Tibial artery (tissue), 4 donors: ENCODE results near the gene ZDHHC24.

ENCODE experiments used
- DNase-seq, 2 donors: peaks; one replicate each; pipeline ENCODE4 v3.0.0-alpha.2; 2019
- H3K27ac ChIP-seq, 2 donors: fragments of 200-600 bp; sonication (generic) in 1 of 2; 1 replicate in 1 of 2; 2 replicates in 1 of 2; pipeline ENCODE4 v1.5.1; 2018 to 2019; ENCODE audit warnings: mild to moderate bottlenecking in 1 of 2
- H3K27me3 ChIP-seq, 2 donors: fragments of 200-600 bp; sonication (generic) in 1 of 2; one replicate each; pipeline versions ENCODE4 v1.5.1 to v1.6.0; 2016 to 2019
- H3K36me3 ChIP-seq, 3 donors: fragments of 200-600 bp; sonication (generic) in 2 of 3; one replicate each; pipeline ENCODE4 v1.5.1; 2016 to 2019; ENCODE audit warnings: mild to moderate bottlenecking in 2 of 3
- H3K4me1 ChIP-seq, 4 donors: fragments of 200-600 bp; sonication (generic) in 2 of 4; 1 replicate in 3 of 4; 2 replicates in 1 of 4; pipeline ENCODE4 v1.5.1; 2016 to 2019
- H3K4me3 ChIP-seq, 2 donors: fragments of 200-600 bp; sonication (generic) in 1 of 2; 1 replicate in 1 of 2; 2 replicates in 1 of 2; pipeline ENCODE4 v1.5.1; 2018 to 2019; ENCODE audit warnings: mild to moderate bottlenecking in 2 of 2
- H3K9me3 ChIP-seq, 3 donors: fragments of 200-600 bp; sonication (generic) in 1 of 3; one replicate each; pipeline ENCODE4 v1.5.1; 2016 to 2019
- intact Hi-C: fragments of 100-400 bp; cut with DNase I; formaldehyde crosslinking; loops from one replicate; pipeline ENCODE4 v1.15.0; 2023; ENCODE audit warnings: low total_unique reads
- TF ChIP-seq, protein P1 (sequence below), 2 experiments: fragments of 200-600 bp in 1 of 2; fragments of 450-650 bp in 1 of 2; IDR thresholded peaks; one replicate each; pipeline ENCODE4 v1.5.1; 2017 to 2019; ENCODE audit warnings: antibody characterized with exemption in 2 of 2, mild to moderate bottlenecking in 1 of 2, moderate library complexity in 1 of 2

The ZDHHC24 gene

GRCh38 chr11:66554602-66555001, 8.8 kb upstream of the ZDHHC24 start:
- TF ChIP-seq, protein P1, sequence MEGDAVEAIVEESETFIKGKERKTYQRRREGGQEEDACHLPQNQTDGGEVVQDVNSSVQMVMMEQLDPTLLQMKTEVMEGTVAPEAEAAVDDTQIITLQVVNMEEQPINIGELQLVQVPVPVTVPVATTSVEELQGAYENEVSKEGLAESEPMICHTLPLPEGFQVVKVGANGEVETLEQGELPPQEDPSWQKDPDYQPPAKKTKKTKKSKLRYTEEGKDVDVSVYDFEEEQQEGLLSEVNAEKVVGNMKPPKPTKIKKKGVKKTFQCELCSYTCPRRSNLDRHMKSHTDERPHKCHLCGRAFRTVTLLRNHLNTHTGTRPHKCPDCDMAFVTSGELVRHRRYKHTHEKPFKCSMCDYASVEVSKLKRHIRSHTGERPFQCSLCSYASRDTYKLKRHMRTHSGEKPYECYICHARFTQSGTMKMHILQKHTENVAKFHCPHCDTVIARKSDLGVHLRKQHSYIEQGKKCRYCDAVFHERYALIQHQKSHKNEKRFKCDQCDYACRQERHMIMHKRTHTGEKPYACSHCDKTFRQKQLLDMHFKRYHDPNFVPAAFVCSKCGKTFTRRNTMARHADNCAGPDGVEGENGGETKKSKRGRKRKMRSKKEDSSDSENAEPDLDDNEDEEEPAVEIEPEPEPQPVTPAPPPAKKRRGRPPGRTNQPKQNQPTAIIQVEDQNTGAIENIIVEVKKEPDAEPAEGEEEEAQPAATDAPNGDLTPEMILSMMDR (IDR thresholded peaks at IDR 0.05): no peak
- H3K27me3 ChIP-seq: peaks cover 0 to 24% of the 10 kb centered on the region in 2 donors
- no peak overlapping the region for H3K27ac ChIP-seq
- H3K4me1 ChIP-seq: peaks cover 0 to 12% (median 10%) of the 10 kb centered on the region in 4 donors
- no peaks in the 10 kb centered on the region for H3K36me3 ChIP-seq
- H3K4me3 ChIP-seq: no peak overlapping the region
- DNase-seq: no peak
- H3K9me3 ChIP-seq: no peaks in the 10 kb centered on the region
- intact Hi-C loops: no loop called here

DNA sequence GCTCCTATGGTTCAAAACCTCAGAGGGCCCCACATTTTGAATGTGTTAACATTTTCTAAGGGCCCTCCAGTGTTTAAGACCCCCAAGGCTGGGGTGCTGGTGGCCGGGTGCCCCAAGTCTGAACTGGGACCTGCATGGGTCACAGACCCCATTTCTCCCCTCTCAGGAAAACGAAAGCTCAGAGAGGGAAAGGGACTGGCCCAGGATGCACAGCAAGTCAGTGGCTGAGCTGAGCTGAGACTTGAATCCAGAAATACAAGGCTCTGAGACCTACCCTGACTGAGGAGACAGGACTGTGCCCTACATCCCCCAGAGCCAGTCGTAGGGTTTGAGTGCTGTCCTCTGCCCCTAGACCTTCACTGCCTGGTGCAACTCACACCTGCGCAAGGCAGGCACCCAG, 5.0 kb upstream of the ZDHHC24 start:
- Histone ChIP-seq H3K4me1 (peaks cover 0 to 15% (median 8%) of the 10 kb centered on the region in 4 donors), H3K27me3 (peaks cover 0 to 4% of the 10 kb centered on the region in 2 donors), H3K36me3 (no peaks in the 10 kb centered on the region), H3K9me3 (no peaks in the 10 kb centered on the region), H3K4me3 (no peak overlapping the region), H3K27ac (no peak overlapping the region)
- DNase-seq: no peak
- TF ChIP-seq, protein P1 (IDR thresholded peaks at IDR 0.05): no peak
- intact Hi-C loops: no loop called here

- DNase-seq: no peak
Observed at GRCh38 chr11:66549696-66550095, 3.8 kb upstream of the ZDHHC24 start.

GRCh38 chr11:66548774-66549630, 3.2 kb upstream of the ZDHHC24 start:
- Histone ChIP-seq H3K9me3 (no peaks in the 10 kb centered on the region), H3K4me1 (peaks cover 0 to 31% (median 22%) of the 10 kb centered on the region in 4 donors), H3K36me3 (no peaks in the 10 kb centered on the region), H3K4me3 (no peak overlapping the region), H3K27ac (no peak overlapping the region), H3K27me3 (no peaks in the 10 kb centered on the region)
- intact Hi-C loops: no loop called here
- DNase-seq: no peak
- TF ChIP-seq, protein P1 (IDR thresholded peaks at IDR 0.05): no peak

More at GRCh38 chr11:66549696-66550095, 3.8 kb upstream of the ZDHHC24 start:
- Histone ChIP-seq H3K4me1 (peaks cover 0 to 26% (median 18%) of the 10 kb centered on the region in 4 donors), H3K27ac (no peak overlapping the region), H3K27me3 (no peaks in the 10 kb centered on the region), H3K9me3 (no peaks in the 10 kb centered on the region), H3K4me3 (no peak overlapping the region), H3K36me3 (no peaks in the 10 kb centered on the region)
- TF ChIP-seq, protein P1 (IDR thresholded peaks at IDR 0.05): no peak
- intact Hi-C loops: no loop called here

DNA sequence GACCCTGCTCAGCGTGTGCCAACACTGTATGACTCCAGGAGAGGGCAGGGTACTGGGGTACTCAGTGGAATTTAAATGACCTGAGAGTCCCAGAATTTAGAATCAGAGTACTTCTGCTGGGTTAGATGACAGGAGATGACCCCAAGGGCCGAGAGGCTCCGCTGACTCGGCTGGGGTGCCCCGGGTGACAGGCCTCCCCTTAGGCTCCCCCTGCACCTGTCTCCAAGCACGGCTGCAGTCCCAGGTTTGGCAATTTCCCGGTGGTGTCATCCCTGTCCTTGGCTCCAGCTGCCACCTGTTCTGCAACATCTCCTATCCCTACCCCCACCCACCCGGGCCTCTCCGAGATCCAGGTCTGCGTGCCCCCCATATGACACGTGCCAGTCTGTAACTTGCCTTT, 2.2 kb upstream of the ZDHHC24 start:
- H3K27me3 ChIP-seq: no peaks in the 10 kb centered on the region
- peaks cover 0 to 40% (median 27%) of the 10 kb centered on the region in 4 donors for H3K4me1 ChIP-seq
- peaks cover 0 to 5% (median 0%) of the 10 kb centered on the region in 3 donors for H3K36me3 ChIP-seq
- H3K9me3 ChIP-seq: no peaks in the 10 kb centered on the region
- TF ChIP-seq, protein P1 (IDR thresholded peaks at IDR 0.05): no peak
- intact Hi-C loops: no loop called here
- DNase-seq: no peak
- H3K27ac ChIP-seq: no peak overlapping the region
- no peak overlapping the region for H3K4me3 ChIP-seq
